Hepatocyte (in vitro differentiated cells): ENCODE data around the gene SPOCD1. TPM values are rescaled to one million over a fixed set of nuclear protein-coding genes. Genes with fewer than 3 reads are reported as not detected.

Experiments used
- DNase-seq: peaks from one replicate; pipeline ENCODE4 v3.0.0-alpha.2; 2016; ENCODE audit warnings: low spot score
- H2AFZ ChIP-seq: fragments of 200-600 bp; sonication (generic); 2 replicates; pipeline ENCODE4 v1.6.0; 2016; ENCODE audit warnings: antibody characterized with exemption, mild to moderate bottlenecking
- H3K27ac ChIP-seq: fragments of 200-600 bp; sonication (generic); 2 replicates; pipeline ENCODE4 v1.5.1; 2016; ENCODE audit warnings: mild to moderate bottlenecking
- H3K27me3 ChIP-seq: fragments of 200-600 bp; sonication (generic); 2 replicates; pipeline ENCODE4 v1.6.1; 2016
- H3K36me3 ChIP-seq: fragments of 200-600 bp; sonication (generic); replicated peaks from 2 replicates; pipeline ENCODE4 v1.5.1; 2016; ENCODE audit warnings: low read depth; ENCODE audit not compliant: insufficient read depth
- H3K4me1 ChIP-seq: fragments of 200-600 bp; sonication (generic); 2 replicates; pipeline ENCODE4 v1.5.1; 2016; ENCODE audit warnings: mild to moderate bottlenecking, moderate library complexity; ENCODE audit not compliant: insufficient read depth
- H3K4me2 ChIP-seq: fragments of 200-600 bp; sonication (generic); 2 replicates; pipeline ENCODE4 v1.6.0; 2016
- H3K4me3 ChIP-seq: fragments of 200-600 bp; sonication (generic); 2 replicates; pipeline ENCODE4 v1.5.1; 2016; ENCODE audit warnings: mild to moderate bottlenecking
- H3K79me2 ChIP-seq: fragments of 200-600 bp; sonication (generic); 2 replicates; pipeline ENCODE4 v1.6.0; 2017; ENCODE audit warnings: mild to moderate bottlenecking
- H3K9me2 ChIP-seq: fragments of 200-600 bp; sonication (generic); replicated peaks from 2 replicates; pipeline ENCODE4 v1.6.0; 2017; ENCODE audit warnings: mild to moderate bottlenecking; ENCODE audit not compliant: insufficient read depth
- H3K9me3 ChIP-seq: fragments of 200-600 bp; sonication (generic); 2 replicates; pipeline ENCODE4 v1.5.1; 2016; ENCODE audit warnings: low read depth, mild to moderate bottlenecking
- H4K20me1 ChIP-seq: fragments of 200-600 bp; sonication (generic); 2 replicates; pipeline ENCODE4 v1.6.0; 2016; ENCODE audit warnings: mild to moderate bottlenecking; ENCODE audit not compliant: insufficient read depth, poor library complexity, severe bottlenecking
- CTCF ChIP-seq: fragments of 200-600 bp; sonication (generic); IDR thresholded peaks from 2 replicates; pipeline ENCODE4 v1.5.1; 2016; ENCODE audit warnings: antibody characterized with exemption, mild to moderate bottlenecking; ENCODE audit not compliant: poor library complexity
- EZH2 ChIP-seq: fragments of 200-600 bp; sonication (generic); IDR thresholded peaks from 2 replicates; pipeline ENCODE4 v1.6.1; 2016; ENCODE audit warnings: antibody characterized with exemption, mild to moderate bottlenecking, borderline replicate concordance
- EZH2phosphoT487 ChIP-seq: fragments of 200-600 bp; sonication (generic); IDR thresholded peaks from one replicate; pipeline ENCODE4 v1.6.1; 2018; ENCODE audit warnings: antibody characterized with exemption, mild to moderate bottlenecking, low read depth, moderate library complexity; ENCODE audit not compliant: unreplicated experiment, severe bottlenecking
- WGBS: methylation state at CpG from one replicate; pipeline ENCODE4 v1.1.6; 2016; ENCODE audit warnings: low lambda C conversion rate; ENCODE audit errors: missing lambda C conversion rate; 5-methylcytosine and 5-hydroxymethylcytosine counted together
- polyA plus RNA-seq: library from polyadenylated mRNA; unstranded; fragments of >200 nt; fragmentation: Nextera tagmentation; extraction: Ambion mirVana; gene quantifications from 2 replicates; pipeline ENCODE4 v1.2.1, GENCODE V29; 2016
- total RNA-seq: library from RNA; depleted of rRNA; stranded (reverse); fragments of >200 nt; gene quantifications from 2 replicates; pipeline ENCODE4 v1.2.3, GENCODE V29; 2014

The SPOCD1 gene
- total and polyA plus RNA-seq, 2 experiments from 2014 or later: 1.4 to 2.8 TPM

- DNase-seq: peak; percentile 57
- H3K36me3 ChIP-seq: no peaks in the 10 kb centered on the region
- peak overlapping the region; percentile 49 for H3K4me2 ChIP-seq
- no peaks in the 10 kb centered on the region for H4K20me1 ChIP-seq
- H3K4me1 ChIP-seq: peaks cover 22% of the 10 kb centered on the region
- H3K9me3 ChIP-seq: no peaks in the 10 kb centered on the region
- H3K79me2 ChIP-seq: no peaks in the 10 kb centered on the region
- H3K27ac ChIP-seq: peak overlapping the region; percentile 76
- no peaks in the 10 kb centered on the region for H3K27me3 ChIP-seq
- WGBS: 67% methylated on average over 18 of the region's 18 CpGs
- no peak overlapping the region for H2AFZ ChIP-seq
- H3K9me2 ChIP-seq: no peaks in the 10 kb centered on the region
- TF ChIP-seq EZH2phosphoT487 (no peak), EZH2 (no peak), CTCF (no peak)
- no peak overlapping the region for H3K4me3 ChIP-seq
Observed at GRCh38 chr1:31781756-31782371, 34.0 kb downstream of the SPOCD1 start.

GRCh38 chr1:31781138-31781755 is 34.6 kb downstream of the SPOCD1 start:
- no peak overlapping the region for H2AFZ ChIP-seq
- WGBS: 64% methylated on average over 7 of the region's 7 CpGs

GRCh38 chr1:31780632-31781031 is 35.2 kb downstream of the SPOCD1 start:
- no peaks in the 10 kb centered on the region for H3K9me2 ChIP-seq
- DNase-seq: no peak
- no peaks in the 10 kb centered on the region for H3K9me3 ChIP-seq
- H3K79me2 ChIP-seq: no peaks in the 10 kb centered on the region
- no peaks in the 10 kb centered on the region for H4K20me1 ChIP-seq
- H2AFZ ChIP-seq: no peak overlapping the region
- 68% methylated on average over 2 of the region's 2 CpGs for WGBS
- H3K27ac ChIP-seq: peak overlapping the region; percentile 47
- H3K4me1 ChIP-seq: peaks cover 22% of the 10 kb centered on the region
- TF ChIP-seq EZH2phosphoT487 (no peak), EZH2 (no peak), CTCF (no peak)
- no peak overlapping the region for H3K4me2 ChIP-seq
- no peaks in the 10 kb centered on the region for H3K36me3 ChIP-seq
- no peak overlapping the region for H3K4me3 ChIP-seq
- peaks cover under 1% of the 10 kb centered on the region for H3K27me3 ChIP-seq

More at GRCh38 chr1:31781138-31781755, 34.6 kb downstream of the SPOCD1 start:
- H3K27ac ChIP-seq: peak overlapping the region; percentile 76
- H3K9me3 ChIP-seq: no peaks in the 10 kb centered on the region
- no peaks in the 10 kb centered on the region for H3K79me2 ChIP-seq
- no peak for DNase-seq
- H3K9me2 ChIP-seq: no peaks in the 10 kb centered on the region
- no peak for TF ChIP-seq CTCF
- no peak for TF ChIP-seq EZH2phosphoT487
- no peak for TF ChIP-seq EZH2
- no peaks in the 10 kb centered on the region for H4K20me1 ChIP-seq
- H3K4me3 ChIP-seq: no peak overlapping the region
- H3K36me3 ChIP-seq: no peaks in the 10 kb centered on the region
- peak overlapping the region; percentile 33 for H3K4me2 ChIP-seq
- H3K4me1 ChIP-seq: peaks cover 22% of the 10 kb centered on the region
- no peaks in the 10 kb centered on the region for H3K27me3 ChIP-seq
